MM.1S (cell line): ENCODE results near the gene JADE1.

Source experiments
- CTCF ChIP-seq: fragments of 300-600 bp; sonication (generic); IDR thresholded peaks from 2 replicates; pipeline ENCODE4 v1.5.1; 2016; ENCODE audit warnings: antibody characterized with exemption, low read length, mixed read lengths
- EZH2phosphoT487 ChIP-seq: fragments of 300-600 bp; sonication (generic); IDR thresholded peaks from 2 replicates; pipeline ENCODE4 v1.6.1; 2018; ENCODE audit warnings: antibody characterized with exemption, low read length

- TF ChIP-seq CTCF (no peak), EZH2phosphoT487 (no peak)
These were observed 17.8 kb downstream of the JADE1 start for GRCh38 chr4:128827296-128827695.
